GM12873 (cell line): Measurements from ENCODE around the gene RASGEF1C.

Experiments used
- TF ChIP-seq, protein P1 (sequence below): IDR thresholded peaks from 2 replicates; pipeline ENCODE4 v1.5.1; 2012; ENCODE audit warnings: low read depth, mild to moderate bottlenecking, moderate library complexity, low read length, control low read depth; ENCODE audit not compliant: insufficient read depth; ENCODE audit errors: missing control alignments

The RASGEF1C gene

DNA sequence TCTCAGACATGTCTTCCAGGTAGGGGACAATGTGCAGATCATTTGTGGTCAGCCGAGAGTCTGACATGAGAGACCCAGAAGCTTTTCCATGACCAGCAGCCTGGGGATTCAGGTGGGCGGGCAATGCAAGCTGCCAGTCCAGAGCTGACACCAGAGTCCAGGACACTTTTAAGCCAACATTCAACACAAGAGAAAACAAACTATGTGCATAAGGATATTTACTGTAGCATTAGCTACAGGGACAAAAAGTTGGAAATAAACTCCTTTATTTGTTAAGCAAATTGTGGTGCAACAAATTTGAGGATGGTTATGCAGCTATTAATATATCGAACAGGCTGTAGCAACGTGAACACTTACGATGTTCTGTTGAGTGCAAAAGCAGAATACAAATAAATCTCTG lies 127.5 kb downstream of the RASGEF1C start:
- TF ChIP-seq, protein P1, sequence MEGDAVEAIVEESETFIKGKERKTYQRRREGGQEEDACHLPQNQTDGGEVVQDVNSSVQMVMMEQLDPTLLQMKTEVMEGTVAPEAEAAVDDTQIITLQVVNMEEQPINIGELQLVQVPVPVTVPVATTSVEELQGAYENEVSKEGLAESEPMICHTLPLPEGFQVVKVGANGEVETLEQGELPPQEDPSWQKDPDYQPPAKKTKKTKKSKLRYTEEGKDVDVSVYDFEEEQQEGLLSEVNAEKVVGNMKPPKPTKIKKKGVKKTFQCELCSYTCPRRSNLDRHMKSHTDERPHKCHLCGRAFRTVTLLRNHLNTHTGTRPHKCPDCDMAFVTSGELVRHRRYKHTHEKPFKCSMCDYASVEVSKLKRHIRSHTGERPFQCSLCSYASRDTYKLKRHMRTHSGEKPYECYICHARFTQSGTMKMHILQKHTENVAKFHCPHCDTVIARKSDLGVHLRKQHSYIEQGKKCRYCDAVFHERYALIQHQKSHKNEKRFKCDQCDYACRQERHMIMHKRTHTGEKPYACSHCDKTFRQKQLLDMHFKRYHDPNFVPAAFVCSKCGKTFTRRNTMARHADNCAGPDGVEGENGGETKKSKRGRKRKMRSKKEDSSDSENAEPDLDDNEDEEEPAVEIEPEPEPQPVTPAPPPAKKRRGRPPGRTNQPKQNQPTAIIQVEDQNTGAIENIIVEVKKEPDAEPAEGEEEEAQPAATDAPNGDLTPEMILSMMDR, result no peak

DNA sequence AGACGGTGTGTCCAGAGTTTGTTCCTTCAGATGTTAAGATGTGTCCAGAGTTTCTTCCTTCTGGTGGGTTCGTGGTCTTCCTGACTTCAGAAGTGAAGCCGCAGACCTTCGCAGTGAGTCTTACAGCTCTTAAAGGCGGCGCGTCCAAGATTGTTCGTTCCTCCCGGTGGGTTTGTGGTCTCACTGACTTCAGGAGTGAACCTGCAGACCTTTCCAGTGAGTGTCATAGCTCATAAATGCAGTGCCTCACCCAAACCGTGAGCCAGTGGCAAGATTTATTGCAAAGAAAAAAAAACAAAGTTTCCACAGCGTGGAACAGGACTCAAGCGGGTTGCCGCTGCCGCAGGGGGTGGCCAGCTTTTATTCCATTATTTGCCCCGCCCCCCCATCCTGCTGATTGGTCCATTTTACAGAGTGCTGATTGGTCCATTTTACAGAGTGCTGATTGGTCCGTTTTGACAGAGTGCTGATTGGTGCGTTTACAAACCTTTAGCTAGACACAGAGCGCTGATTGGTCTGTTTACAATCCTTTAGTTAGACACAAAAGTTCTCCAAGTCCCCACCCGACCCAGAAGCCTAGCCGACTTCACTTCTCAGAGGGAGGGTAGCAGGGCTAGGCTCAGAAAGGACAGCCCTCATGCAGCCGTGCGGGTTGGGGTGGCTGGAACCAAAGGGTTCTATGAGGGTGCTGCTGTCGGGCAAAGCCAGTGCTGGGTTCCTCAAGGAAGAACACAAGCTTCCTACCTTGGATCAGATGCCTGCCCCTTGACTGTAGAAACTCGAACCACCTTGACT lies 128.3 kb downstream of the RASGEF1C start:
- TF ChIP-seq, protein P1, result no peak

DNA sequence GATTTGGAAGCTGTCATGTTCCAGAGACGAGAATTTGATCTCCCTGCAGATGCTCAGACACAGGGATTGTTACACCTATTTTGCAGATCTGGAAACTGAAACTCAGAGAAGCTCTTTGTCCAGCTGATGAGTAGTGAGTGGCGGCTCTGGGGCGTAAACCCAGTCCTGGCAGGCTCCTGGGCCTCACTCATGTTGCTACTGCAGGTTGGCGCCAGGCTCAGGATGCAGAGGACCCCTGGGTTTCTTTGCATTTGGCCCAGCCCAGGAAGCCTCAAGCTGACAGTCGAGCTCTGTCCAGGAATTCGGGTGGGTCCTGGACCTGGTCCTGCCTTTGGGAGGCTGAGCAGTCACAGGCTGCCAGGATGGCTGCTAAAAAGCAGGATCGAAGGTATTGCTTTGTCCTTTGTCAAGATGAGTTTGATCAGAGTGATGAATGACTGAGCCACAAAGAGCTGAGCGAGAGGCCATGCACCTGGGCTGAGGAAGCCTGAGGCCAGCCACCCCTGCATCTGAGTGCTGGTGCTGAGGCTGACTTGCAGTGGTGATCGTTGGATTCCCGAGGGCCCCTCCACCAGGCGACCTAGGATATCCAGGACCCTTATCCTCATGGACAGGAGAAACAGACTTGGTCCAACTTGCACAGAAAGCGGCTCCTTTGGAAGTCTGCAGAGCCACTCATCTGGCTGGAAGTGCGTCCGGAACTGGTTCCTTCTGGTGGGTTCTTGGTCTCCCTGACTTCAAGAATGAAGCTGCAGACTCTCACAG lies 129.1 kb downstream of the RASGEF1C start:
- TF ChIP-seq, protein P1, result no peak

DNA sequence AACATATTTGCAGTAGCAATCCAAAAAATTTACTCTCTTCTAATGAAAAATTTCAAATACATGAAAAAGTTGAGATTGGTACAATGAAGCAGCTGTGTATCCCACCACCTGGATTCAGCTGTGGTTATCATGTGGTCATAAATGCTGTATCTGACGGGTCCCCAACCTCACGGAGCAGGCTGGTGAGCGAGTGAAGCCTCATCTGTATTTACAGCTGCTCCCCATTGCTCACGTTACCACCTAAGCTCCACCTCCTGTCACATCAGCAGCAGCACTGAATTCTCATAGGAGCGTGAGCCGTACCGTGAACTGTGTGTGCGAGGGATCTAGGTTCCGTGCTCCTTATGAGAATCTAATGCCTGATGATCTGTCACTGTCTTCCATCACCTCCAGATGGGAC lies 130.7 kb downstream of the RASGEF1C start:
- TF ChIP-seq, protein P1, result no peak

DNA sequence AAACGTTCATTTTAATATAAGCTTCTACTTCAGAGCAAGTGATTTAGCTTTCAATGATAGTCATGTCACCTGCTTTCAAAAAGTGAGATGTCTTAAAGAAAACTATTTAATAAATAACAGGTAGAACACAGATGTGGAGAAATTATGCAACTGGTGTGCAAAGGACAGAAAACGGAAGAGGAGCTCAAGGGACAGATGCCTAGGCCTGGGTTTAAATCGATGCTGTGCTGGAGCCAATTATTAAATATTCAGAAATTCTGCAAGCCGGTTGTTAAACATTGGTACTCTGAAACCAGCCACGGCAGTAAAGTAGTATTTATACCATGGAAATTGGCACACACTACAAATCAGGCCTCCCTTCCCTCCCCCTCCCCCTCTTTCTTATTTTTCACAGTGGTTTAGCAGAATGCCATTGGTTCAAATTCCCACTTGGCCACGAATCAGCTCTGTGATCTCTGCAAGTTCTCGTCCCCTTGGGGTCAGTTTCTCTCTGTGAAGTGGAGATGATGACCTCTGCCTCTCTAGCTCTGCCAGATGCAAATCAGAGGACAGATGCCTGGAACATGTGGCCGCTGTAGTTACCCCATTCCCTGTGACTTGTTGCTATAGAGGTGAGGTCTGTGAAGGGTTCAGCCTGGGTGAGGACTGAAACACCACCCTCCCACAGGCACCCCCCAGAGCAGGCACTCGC lies 131.3 kb downstream of the RASGEF1C start:
- TF ChIP-seq, protein P1, result no peak

DNA sequence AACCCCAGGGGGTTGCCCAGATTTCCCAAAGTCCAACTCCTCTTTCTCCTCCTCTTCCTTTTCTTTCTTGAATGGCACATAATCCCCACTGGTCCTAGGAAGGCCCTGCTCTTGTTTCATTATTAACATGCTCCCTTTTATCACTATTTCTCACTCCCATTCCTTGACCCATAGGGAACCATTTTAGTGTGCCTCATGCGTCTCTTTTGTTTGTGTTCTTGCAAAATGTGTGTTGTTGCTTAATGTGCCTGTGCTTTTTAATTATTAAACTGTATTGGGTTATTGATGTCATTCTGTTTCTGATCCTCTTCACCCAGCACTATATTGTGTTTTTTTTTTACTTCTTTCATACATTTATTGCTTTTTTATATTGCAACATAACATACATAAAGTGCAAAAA lies 133.3 kb downstream of the RASGEF1C start:
- TF ChIP-seq, protein P1, result no peak

DNA sequence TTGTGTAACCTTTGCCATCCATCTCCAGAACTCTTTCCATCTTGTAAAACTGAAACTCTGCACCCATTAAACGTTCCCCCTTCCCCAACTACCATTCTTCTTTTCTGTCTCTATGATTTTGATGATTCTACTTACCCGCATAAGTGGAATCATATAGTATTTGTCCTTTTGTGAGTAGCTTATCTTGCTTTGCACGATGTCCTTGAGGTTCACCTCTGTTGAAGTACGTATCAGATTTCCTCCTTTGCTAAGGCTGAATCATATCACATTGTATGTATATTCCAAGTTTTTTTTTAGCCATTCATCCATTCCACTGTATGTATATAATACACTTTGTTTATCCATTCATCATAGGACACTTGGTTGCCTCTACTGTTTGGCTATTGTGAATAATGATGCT lies 134.5 kb downstream of the RASGEF1C start:
- TF ChIP-seq, protein P1, result no peak
